Measurements from ENCODE around the gene DSE.
"Not testable (repeated sequence)": the region's sequence is repeated elsewhere in the genome, so short reads cannot be mapped to it uniquely, and the experiment has no call there.

DSE gene

GRCh38 chr6:116370760-116371119, at the start of gene DSE:
Gene DSE (plus strand): TSS chr6:116370947. CDS start chr6:116399251, 28,304 bp downstream.
- DNase-seq, result peak in 55 of 56 donors; percentile 11 to 86 (median 65)

GRCh38 chr6:116321933-116322332, 48.8 kb upstream of the DSE start:
- DNase-seq, result not testable (repeated sequence)

GRCh38 chr6:116323863-116324262, 46.9 kb upstream of the DSE start:
- DNase-seq, result no peak

GRCh38 chr6:116325634-116326132, 45.1 kb upstream of the DSE start:
- DNase-seq, result not testable (repeated sequence)

- DNase-seq, result peak in 1 of 56 donors; percentile 13
Measured at GRCh38 chr6:116326181-116326671, 44.5 kb upstream of the DSE start.

GRCh38 chr6:116326996-116327395, 43.8 kb upstream of the DSE start:
- no peak for DNase-seq

GRCh38 chr6:116327803-116328527, 42.8 kb upstream of the DSE start:
- no peak for DNase-seq

- no peak for DNase-seq
Measured at GRCh38 chr6:116328528-116328903, 42.2 kb upstream of the DSE start.

GRCh38 chr6:116329156-116329555, 41.6 kb upstream of the DSE start:
- DNase-seq, result no peak

- no peak for DNase-seq
Measured at GRCh38 chr6:116330511-116330910, 40.2 kb upstream of the DSE start.

- no peak for DNase-seq
Measured at GRCh38 chr6:116332096-116332495, 38.7 kb upstream of the DSE start.

GRCh38 chr6:116334638-116335409, 35.9 kb upstream of the DSE start:
- DNase-seq, result not testable (repeated sequence)

GRCh38 chr6:116335612-116336215, 35.0 kb upstream of the DSE start:
- no peak for DNase-seq

- DNase-seq, result no peak
Measured at GRCh38 chr6:116338943-116339342, 31.8 kb upstream of the DSE start.

- DNase-seq, result not testable (repeated sequence)
Measured at GRCh38 chr6:116340625-116341024, 30.1 kb upstream of the DSE start.

- no peak for DNase-seq
Measured at GRCh38 chr6:116349216-116349615, 21.5 kb upstream of the DSE start.

GRCh38 chr6:116351101-116351500, 19.6 kb upstream of the DSE start:
- DNase-seq, result no peak

- no peak for DNase-seq
Measured at GRCh38 chr6:116352515-116353471, 18.0 kb upstream of the DSE start.

- no peak for DNase-seq
Measured at GRCh38 chr6:116354236-116354635, 16.5 kb upstream of the DSE start.

GRCh38 chr6:116355796-116356195, 15.0 kb upstream of the DSE start:
- DNase-seq, result no peak

- no peak for DNase-seq
Measured at GRCh38 chr6:116359131-116359530, 11.6 kb upstream of the DSE start.
